A549 (cell line): Measurements from ENCODE around the gene RAB37. TPM values are rescaled to one million over a fixed set of nuclear protein-coding genes. Genes with fewer than 3 reads are reported as not detected.

ENCODE experiments used
- ATAC-seq, 2 experiments: fragments of 200-7000 bp in 1 of 2; fragments of >200 bp in 1 of 2; cut with Nextera tagmentation in 1 of 2; cut with Tn5 transposase in 1 of 2; 3 replicates each; pipeline versions ENCODE4 v1.8.0 to v1.9.1; 2018 to 2020; ENCODE audit warnings: mild to moderate bottlenecking in 1 of 2, moderate library complexity in 1 of 2
- CTCF ChIA-PET: fragments of 300-600 bp; sonication (Branson Sonifier 250); formaldehyde crosslinking; extraction: SDS; loops from one replicate; lab custom pipeline; 2021; ENCODE audit warnings: antibody characterized with exemption, inconsistent platforms; lab: Yijun Ruan, JAX
- POLR2A ChIA-PET: fragments of 350-600 bp; formaldehyde crosslinking; extraction: SDS; loops from one replicate; lab custom pipeline; 2021; ENCODE audit warnings: antibody characterized with exemption, inconsistent platforms; lab: Yijun Ruan, JAX
- DNase-seq, 2 experiments: peaks; one replicate each; pipeline versions ENCODE4 v3.0.0 to v3.0.0-alpha.2; 2011 to 2016; ENCODE audit warnings: low read depth in 1 of 2, low spot score in 1 of 2
- FAIRE-seq: peaks from 2 replicates; lab custom pipeline; 2011; peaks lifted over from hg19 to GRCh38; lab: Jason Lieb, UNC
- H3K27ac ChIP-seq, 2 experiments: fragments of >200 bp; sonication (Bioruptor Twin); formaldehyde crosslinking; 3 replicates each; pipeline ENCODE4 v1.5.1; 2016 to 2017
- H3K4me1 ChIP-seq: fragments of >200 bp; sonication (Bioruptor Twin); formaldehyde crosslinking; 3 replicates; pipeline ENCODE4 v1.6.1; 2016
- H3K4me2 ChIP-seq: fragments of >200 bp; sonication (Bioruptor Twin); formaldehyde crosslinking; 3 replicates; pipeline ENCODE4 v1.6.1; 2016
- H3K4me3 ChIP-seq: fragments of >200 bp; sonication (Bioruptor Twin); formaldehyde crosslinking; 3 replicates; pipeline ENCODE4 v1.5.1; 2016
- H3K9me3 ChIP-seq: fragments of >200 bp; sonication (Bioruptor Twin); formaldehyde crosslinking; 3 replicates; pipeline ENCODE4 v1.6.1; 2016
- ATOH8 ChIP-seq: fragments of 250-450 bp; sonication (Bioruptor Pico); IDR thresholded peaks from 2 replicates; pipeline ENCODE4 v1.5.0; 2020; ENCODE audit warnings: low read depth, mild to moderate bottlenecking, moderate library complexity
- BHLHE40 ChIP-seq: IDR thresholded peaks from 2 replicates; pipeline ENCODE4 v1.6.1; 2012; ENCODE audit warnings: low read depth, low read length, inconsistent platforms
- CBX2 ChIP-seq: fragments of 200-600 bp; sonication (generic); IDR thresholded peaks from 2 replicates; pipeline ENCODE4 v1.6.1; 2016; ENCODE audit warnings: low read depth, mild to moderate bottlenecking, borderline replicate concordance
- CHD2 ChIP-seq: fragments of 150-350 bp; IDR thresholded peaks from 2 replicates; pipeline ENCODE4 v1.6.1; 2014; ENCODE audit warnings: low read length; ENCODE audit not compliant: partially characterized antibody
- EP300 ChIP-seq, 2 experiments: fragments of >200 bp; sonication (Bioruptor Twin); formaldehyde crosslinking; IDR thresholded peaks; 2 replicates in 1 of 2; 3 replicates in 1 of 2; pipeline ENCODE4 v1.6.1; 2016 to 2017
- FOSB ChIP-seq: fragments of 250-450 bp; sonication (Bioruptor Pico); IDR thresholded peaks from 2 replicates; pipeline ENCODE4 v1.5.0; 2020; ENCODE audit warnings: mild to moderate bottlenecking, moderate library complexity
- GATA3 ChIP-seq: IDR thresholded peaks from 2 replicates; pipeline ENCODE4 v1.6.1; 2012; ENCODE audit warnings: borderline replicate concordance
- HDAC2 ChIP-seq: fragments of 200-600 bp; sonication (generic); IDR thresholded peaks from 2 replicates; pipeline ENCODE4 v1.6.1; 2016
- HEYL ChIP-seq: fragments of 250-450 bp; sonication (Bioruptor Pico); IDR thresholded peaks from 2 replicates; pipeline ENCODE4 v1.8.0; 2021; ENCODE audit warnings: mild to moderate bottlenecking, moderate library complexity
- HOXB5 ChIP-seq: fragments of 250-450 bp; sonication (Bioruptor Pico); IDR thresholded peaks from 2 replicates; pipeline ENCODE4 v1.5.0; 2020; ENCODE audit warnings: mild to moderate bottlenecking, moderate library complexity
- JUN ChIP-seq, 2 experiments: fragments of >200 bp; sonication (Bioruptor Twin); formaldehyde crosslinking; IDR thresholded peaks; 2 replicates in 1 of 2; 3 replicates in 1 of 2; pipeline ENCODE4 v1.6.1; 2016 to 2017
- KDM1A ChIP-seq: fragments of 200-600 bp; sonication (generic); IDR thresholded peaks from 2 replicates; pipeline ENCODE4 v1.6.1; 2016; ENCODE audit warnings: low read depth, mild to moderate bottlenecking
- KDM5A ChIP-seq: fragments of 200-600 bp; sonication (generic); IDR thresholded peaks from 2 replicates; pipeline ENCODE4 v1.6.1; 2016; ENCODE audit warnings: antibody characterized with exemption, mild to moderate bottlenecking
- MAX ChIP-seq: IDR thresholded peaks from 2 replicates; pipeline ENCODE4 v1.6.1; 2012
- NFE2L2 ChIP-seq: fragments of 150-350 bp; conservative IDR thresholded peaks from 2 replicates; pipeline ENCODE4 v1.6.1; 2014; ENCODE audit warnings: low read length
- NPAS2 ChIP-seq: fragments of 250-450 bp; sonication (Bioruptor Pico); IDR thresholded peaks from 2 replicates; pipeline ENCODE4 v1.8.0; 2022; ENCODE audit warnings: mild to moderate bottlenecking, moderate library complexity, borderline replicate concordance
- POLR2AphosphoS2 ChIP-seq: conservative IDR thresholded peaks from 2 replicates; pipeline ENCODE4 v1.6.1; 2012; ENCODE audit warnings: low read length, improper control_type of control experiment, inconsistent platforms
- RARB ChIP-seq: fragments of 250-450 bp; sonication (Bioruptor Pico); IDR thresholded peaks from 2 replicates; pipeline ENCODE4 v1.8.0; 2021; ENCODE audit warnings: mild to moderate bottlenecking, moderate library complexity
- RFX5 ChIP-seq: fragments of 450-650 bp; IDR thresholded peaks from 2 replicates; pipeline ENCODE4 v1.7.1; 2014; ENCODE audit warnings: antibody characterized with exemption, mild to moderate bottlenecking, moderate library complexity
- SMC3 ChIP-seq: fragments of >200 bp; sonication (Bioruptor Twin); formaldehyde crosslinking; IDR thresholded peaks from 3 replicates; pipeline ENCODE4 v1.6.1; 2018; ENCODE audit warnings: inconsistent platforms
- SREBF2 ChIP-seq: fragments of 450-650 bp; IDR thresholded peaks from 2 replicates; pipeline ENCODE4 v1.6.1; 2014; ENCODE audit warnings: mild to moderate bottlenecking, moderate library complexity
- TP53 ChIP-seq: fragments of 250-450 bp; sonication (Bioruptor Pico); IDR thresholded peaks from 2 replicates; pipeline ENCODE4 v1.5.0; 2021; ENCODE audit warnings: mild to moderate bottlenecking, moderate library complexity
- ZC3H11A ChIP-seq: fragments of 450-650 bp; IDR thresholded peaks from 2 replicates; pipeline ENCODE4 v1.6.1; 2014; ENCODE audit warnings: antibody characterized with exemption, mild to moderate bottlenecking
- ZFP36 ChIP-seq: fragments of 450-650 bp; IDR thresholded peaks from 2 replicates; pipeline ENCODE4 v1.6.1; 2014; ENCODE audit warnings: borderline replicate concordance; ENCODE audit not compliant: partially characterized antibody
- ZNF302 ChIP-seq: fragments of 250-450 bp; sonication (Bioruptor Pico); IDR thresholded peaks from 2 replicates; pipeline ENCODE4 v1.9.0; 2021; ENCODE audit warnings: inconsistent platforms, mild to moderate bottlenecking, moderate library complexity
- WGBS: methylation state at CpG from one replicate; pipeline ENCODE4 v1.1.6; 2017; ENCODE audit errors: missing lambda C conversion rate; 5-methylcytosine and 5-hydroxymethylcytosine counted together
- polyA plus RNA-seq, 4 experiments: library from polyadenylated mRNA; depleted of rRNA in 3 of 4; stranded (reverse); fragments of >200 nt; fragmentation: RNase III in 1 of 4; extraction: RNeasy Plus Mini Kit Qiagen cat#74134 plus additional on column Dnase treatment in 1 of 4; gene quantifications; 2 replicates in 3 of 4; 3 replicates in 1 of 4; pipeline ENCODE4 v1.2.3, GENCODE V29; 2011 to 2017
- TF ChIP-seq, protein P1 (sequence below): IDR thresholded peaks from 2 replicates; pipeline ENCODE4 v1.6.1; 2012

The RAB37 gene
- polyA plus RNA-seq, 2 of the 4 experiments (the other 2 are of a cell fraction) = 2.4 to 15.8 TPM

GRCh38 chr17:74740641-74741387, 3.8 kb downstream of the RAB37 start:
- CTCF ChIA-PET = interaction anchor here (0.6 to 7.8 kb wide), 6 partner anchors 14 to 175 kb away, joined by 3 to 107 read pairs (median 11); partner anchors contain the start of gene NAT9
- ATAC-seq = no peak
- POLR2A ChIA-PET = no interaction called here

DNA sequence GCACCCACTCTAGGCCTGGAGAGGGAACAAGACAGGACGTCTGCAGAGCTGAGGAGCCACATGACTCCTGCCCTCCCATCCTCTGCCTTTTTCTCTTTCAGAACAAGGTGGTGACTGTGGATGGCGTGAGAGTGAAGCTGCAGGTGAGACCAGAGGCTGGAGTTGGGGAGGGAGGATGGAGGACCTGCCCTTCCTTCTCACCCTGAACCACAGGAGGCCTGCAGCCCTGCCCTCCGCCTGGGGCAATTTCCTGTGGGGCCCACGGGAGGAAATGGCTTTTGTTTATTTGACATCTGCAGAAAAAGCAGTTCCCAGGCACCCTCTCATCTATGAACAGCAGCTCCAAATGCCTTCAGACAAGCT, 5.1 kb downstream of the RAB37 start:
- no peak for ATAC-seq
- POLR2A ChIA-PET = no interaction called here
- 37% methylated on average over 4 of the region's 4 CpGs for WGBS
- peak overlapping the region in 1 of 2 experiments; percentile 12; a peak in 1 of 6 replicates for H3K27ac ChIP-seq
- peaks cover 29% of the 10 kb centered on the region for H3K4me1 ChIP-seq
- no peak overlapping the region for H3K4me3 ChIP-seq
- H3K9me3 ChIP-seq = no peaks in the 10 kb centered on the region
- DNase-seq = no peak
- H3K4me2 ChIP-seq = peak overlapping the region; percentile 17; the same call in 1 of the 3 replicates
- TF ChIP-seq JUN (IDR thresholded peaks at IDR 0.05) (no peak), RARB (CRISPR knock-in tag) (no peak), ZC3H11A (no peak), FOSB (no peak), TP53 (no peak), NFE2L2 (no peak), NPAS2 (no peak), POLR2AphosphoS2 (no peak), KDM1A (no peak), RFX5 (no peak), HOXB5 (CRISPR knock-in tag) (no peak), BHLHE40 (no peak), HDAC2 (no peak), ATOH8 (CRISPR knock-in tag) (no peak), CHD2 (no peak), GATA3 (no peak), KDM5A (no peak)
- CTCF ChIA-PET = interaction anchor here (0.6 to 7.8 kb wide), 11 partner anchors 18 to 262 kb away, joined by 3 to 107 read pairs (median 5); partner anchors contain the start of gene NAT9
- no peak for FAIRE-seq

More at GRCh38 chr17:74740641-74741387, 3.8 kb downstream of the RAB37 start:
- TF ChIP-seq ZNF302 (CRISPR knock-in tag) (no peak), ZFP36 (no peak), SREBF2 (no peak), HEYL (CRISPR knock-in tag) (no peak), GATA3 (no peak), ZC3H11A (no peak), SMC3 (no peak), MAX (no peak), CBX2 (no peak), RARB (CRISPR knock-in tag) (no peak), EP300 (IDR thresholded peaks at IDR 0.05) (no peak)
- TF ChIP-seq, protein P1, sequence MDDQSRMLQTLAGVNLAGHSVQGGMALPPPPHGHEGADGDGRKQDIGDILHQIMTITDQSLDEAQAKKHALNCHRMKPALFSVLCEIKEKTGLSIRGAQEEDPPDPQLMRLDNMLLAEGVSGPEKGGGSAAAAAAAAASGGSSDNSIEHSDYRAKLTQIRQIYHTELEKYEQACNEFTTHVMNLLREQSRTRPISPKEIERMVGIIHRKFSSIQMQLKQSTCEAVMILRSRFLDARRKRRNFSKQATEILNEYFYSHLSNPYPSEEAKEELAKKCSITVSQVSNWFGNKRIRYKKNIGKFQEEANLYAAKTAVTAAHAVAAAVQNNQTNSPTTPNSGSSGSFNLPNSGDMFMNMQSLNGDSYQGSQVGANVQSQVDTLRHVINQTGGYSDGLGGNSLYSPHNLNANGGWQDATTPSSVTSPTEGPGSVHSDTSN = no peak
- no peak overlapping the region for H3K4me2 ChIP-seq
- peaks cover 36% of the 10 kb centered on the region for H3K4me1 ChIP-seq
- no peak overlapping the region for H3K27ac ChIP-seq
- FAIRE-seq = no peak
- H3K4me3 ChIP-seq = no peak overlapping the region
- H3K9me3 ChIP-seq = no peaks in the 10 kb centered on the region
- 86% methylated on average over 17 of the region's 17 CpGs for WGBS
- no peak for DNase-seq
